ENCODE measurements around the gene HDAC1.

DNA sequence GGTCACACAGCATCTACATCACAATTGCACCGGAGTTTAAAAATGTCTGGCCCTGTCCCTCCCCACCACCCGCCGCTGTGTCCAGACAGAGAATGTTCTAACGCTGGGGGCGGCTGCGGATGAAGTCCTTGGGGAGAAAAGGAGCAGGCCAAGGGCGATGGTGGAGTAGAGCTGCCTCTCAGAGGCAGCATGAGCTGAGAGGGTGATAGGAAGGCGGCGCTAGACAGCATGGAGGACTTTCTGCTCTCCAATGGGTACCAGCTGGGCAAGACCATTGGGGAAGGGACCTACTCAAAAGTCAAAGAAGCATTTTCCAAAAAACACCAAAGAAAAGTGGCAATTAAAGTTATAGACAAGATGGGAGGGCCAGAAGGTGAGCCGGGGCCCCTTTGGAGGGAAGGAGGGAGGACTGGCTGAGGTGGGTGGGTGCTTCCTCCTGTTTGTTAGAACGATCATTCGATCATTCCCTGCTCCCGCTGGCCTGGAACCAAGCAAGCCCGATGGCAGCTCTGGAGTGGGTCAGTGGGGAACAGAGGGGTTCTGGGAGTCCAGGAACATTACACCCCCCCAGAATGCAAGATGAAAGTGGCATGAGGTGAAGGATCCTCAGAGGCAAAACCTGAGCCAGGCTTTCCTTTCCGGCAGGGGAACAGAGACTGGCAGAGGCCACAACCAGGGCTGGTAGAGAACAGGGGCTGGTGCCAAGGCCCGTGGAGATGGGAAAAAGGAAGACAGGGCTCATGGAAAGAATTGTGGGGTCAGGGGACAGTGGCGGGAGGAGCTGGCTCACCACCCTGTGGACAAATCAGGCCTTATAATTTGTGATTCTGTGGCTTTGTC, 70.8 kb downstream of the HDAC1 start, which contains the start of the genes FAM229A and TSSK3:
- TF ChIP-seq EZH2 (IDR thresholded peaks at IDR 0.05; ENCODE audit: borderline replicate concordance, low read depth, low read length, severe bottlenecking) = no peak
- TF ChIP-seq, protein P1, sequence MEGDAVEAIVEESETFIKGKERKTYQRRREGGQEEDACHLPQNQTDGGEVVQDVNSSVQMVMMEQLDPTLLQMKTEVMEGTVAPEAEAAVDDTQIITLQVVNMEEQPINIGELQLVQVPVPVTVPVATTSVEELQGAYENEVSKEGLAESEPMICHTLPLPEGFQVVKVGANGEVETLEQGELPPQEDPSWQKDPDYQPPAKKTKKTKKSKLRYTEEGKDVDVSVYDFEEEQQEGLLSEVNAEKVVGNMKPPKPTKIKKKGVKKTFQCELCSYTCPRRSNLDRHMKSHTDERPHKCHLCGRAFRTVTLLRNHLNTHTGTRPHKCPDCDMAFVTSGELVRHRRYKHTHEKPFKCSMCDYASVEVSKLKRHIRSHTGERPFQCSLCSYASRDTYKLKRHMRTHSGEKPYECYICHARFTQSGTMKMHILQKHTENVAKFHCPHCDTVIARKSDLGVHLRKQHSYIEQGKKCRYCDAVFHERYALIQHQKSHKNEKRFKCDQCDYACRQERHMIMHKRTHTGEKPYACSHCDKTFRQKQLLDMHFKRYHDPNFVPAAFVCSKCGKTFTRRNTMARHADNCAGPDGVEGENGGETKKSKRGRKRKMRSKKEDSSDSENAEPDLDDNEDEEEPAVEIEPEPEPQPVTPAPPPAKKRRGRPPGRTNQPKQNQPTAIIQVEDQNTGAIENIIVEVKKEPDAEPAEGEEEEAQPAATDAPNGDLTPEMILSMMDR (IDR thresholded peaks at IDR 0.05; ENCODE audit: borderline replicate concordance, extremely low read depth, low read length, poor library complexity, severe bottlenecking) = no peak

Measured in DND-41 (cell line).